ENCODE results near the gene NFATC2. TPM values are rescaled to one million over a fixed set of nuclear protein-coding genes. Genes with fewer than 3 reads are reported as not detected.
A peak's percentile ranks its signal among the peaks of the same experiment; 100 is the strongest.

Gene NFATC2
- total and polyA plus RNA-seq, 2 experiments from 2014 or later, result 4.9 to 8.3 TPM

DNA sequence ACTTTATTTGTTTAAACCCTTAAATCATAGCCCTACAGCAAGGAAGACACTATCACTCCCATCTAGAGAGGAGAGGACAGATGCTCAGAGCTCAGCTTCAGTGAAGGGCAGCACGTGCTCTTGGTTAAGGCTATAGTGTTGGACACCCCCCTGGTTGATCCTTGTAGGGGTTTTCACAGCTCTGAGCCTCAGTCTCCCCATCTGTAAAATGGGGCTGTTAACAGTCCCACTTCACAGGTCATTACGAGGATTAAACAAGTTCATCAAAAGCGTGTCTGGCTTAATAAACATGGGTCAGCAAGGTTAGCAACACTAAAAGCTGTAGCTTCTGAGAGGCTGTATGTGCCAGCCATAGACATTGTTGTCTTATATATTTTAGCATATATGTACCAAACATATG lies 82.4 kb downstream of the NFATC2 start:
- Histone ChIP-seq H4K20me1 (ENCODE audit: insufficient read depth, poor library complexity, severe bottlenecking) (no peaks in the 10 kb centered on the region), H3K4me1 (ENCODE audit: insufficient read depth) (peaks cover 16% of the 10 kb centered on the region), H2AFZ (no peak overlapping the region), H3K4me2 (no peak overlapping the region), H3K9me2 (replicated peaks; ENCODE audit: insufficient read depth) (no peaks in the 10 kb centered on the region), H3K27me3 (no peaks in the 10 kb centered on the region), H3K79me2 (no peaks in the 10 kb centered on the region), H3K4me3 (no peak overlapping the region), H3K27ac (no peak overlapping the region), H3K9me3 (ENCODE audit: low read depth) (no peaks in the 10 kb centered on the region), H3K36me3 (replicated peaks; ENCODE audit: insufficient read depth, low read depth) (no peaks in the 10 kb centered on the region)
- no peak for DNase-seq (ENCODE audit: low spot score)
- 93% methylated on average over 3 of the region's 3 CpGs for WGBS (ENCODE audit: low lambda C conversion rate, missing lambda C conversion rate)
- TF ChIP-seq EZH2phosphoT487 (IDR thresholded peaks at IDR 0.05; ENCODE audit: low read depth, severe bottlenecking, unreplicated experiment), result no peak
- TF ChIP-seq, protein P1, sequence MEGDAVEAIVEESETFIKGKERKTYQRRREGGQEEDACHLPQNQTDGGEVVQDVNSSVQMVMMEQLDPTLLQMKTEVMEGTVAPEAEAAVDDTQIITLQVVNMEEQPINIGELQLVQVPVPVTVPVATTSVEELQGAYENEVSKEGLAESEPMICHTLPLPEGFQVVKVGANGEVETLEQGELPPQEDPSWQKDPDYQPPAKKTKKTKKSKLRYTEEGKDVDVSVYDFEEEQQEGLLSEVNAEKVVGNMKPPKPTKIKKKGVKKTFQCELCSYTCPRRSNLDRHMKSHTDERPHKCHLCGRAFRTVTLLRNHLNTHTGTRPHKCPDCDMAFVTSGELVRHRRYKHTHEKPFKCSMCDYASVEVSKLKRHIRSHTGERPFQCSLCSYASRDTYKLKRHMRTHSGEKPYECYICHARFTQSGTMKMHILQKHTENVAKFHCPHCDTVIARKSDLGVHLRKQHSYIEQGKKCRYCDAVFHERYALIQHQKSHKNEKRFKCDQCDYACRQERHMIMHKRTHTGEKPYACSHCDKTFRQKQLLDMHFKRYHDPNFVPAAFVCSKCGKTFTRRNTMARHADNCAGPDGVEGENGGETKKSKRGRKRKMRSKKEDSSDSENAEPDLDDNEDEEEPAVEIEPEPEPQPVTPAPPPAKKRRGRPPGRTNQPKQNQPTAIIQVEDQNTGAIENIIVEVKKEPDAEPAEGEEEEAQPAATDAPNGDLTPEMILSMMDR (IDR thresholded peaks at IDR 0.05; ENCODE audit: poor library complexity), result no peak
- no peak for TF ChIP-seq EZH2 (IDR thresholded peaks at IDR 0.05; ENCODE audit: borderline replicate concordance)

DNA sequence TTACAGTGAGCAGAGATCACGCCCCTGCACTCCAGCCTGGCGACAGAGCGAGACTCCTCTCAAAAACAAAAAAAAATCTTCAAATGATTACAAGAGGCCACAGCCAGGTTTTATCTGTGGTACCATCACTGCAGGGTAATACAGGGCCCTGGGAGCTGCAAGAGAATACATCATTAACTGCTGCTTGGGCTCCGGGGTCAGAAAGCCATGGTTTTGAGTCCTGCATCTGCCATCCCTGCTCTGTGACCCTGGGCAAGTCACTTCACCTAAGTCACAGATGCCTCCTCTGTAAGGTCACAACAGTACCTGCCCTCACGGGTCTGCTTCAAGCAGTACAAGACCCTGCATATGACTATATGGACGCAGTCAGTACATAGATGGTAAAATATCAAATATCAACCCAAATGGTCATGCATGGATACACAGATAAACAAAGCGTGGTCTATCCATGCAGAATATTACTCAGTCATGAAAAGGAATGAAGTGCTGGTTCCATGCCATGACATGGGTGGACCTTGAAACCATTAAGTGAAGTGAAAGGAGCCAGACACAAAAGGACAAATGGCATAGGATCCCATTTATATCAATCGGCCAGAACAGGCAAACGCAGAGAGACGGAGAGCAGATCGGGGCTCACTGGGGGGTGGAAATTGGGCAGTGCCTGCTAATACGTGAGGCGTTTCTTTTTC lies 83.6 kb downstream of the NFATC2 start:
- no peaks in the 10 kb centered on the region for H3K9me2 ChIP-seq (replicated peaks; ENCODE audit: insufficient read depth)
- H3K27me3 ChIP-seq, result no peaks in the 10 kb centered on the region
- H2AFZ ChIP-seq, result no peak overlapping the region
- H3K79me2 ChIP-seq, result no peaks in the 10 kb centered on the region
- H3K4me3 ChIP-seq, result no peak overlapping the region
- no peak overlapping the region for H3K27ac ChIP-seq
- WGBS (ENCODE audit: low lambda C conversion rate, missing lambda C conversion rate), result 97% methylated on average over 13 of the region's 13 CpGs
- no peaks in the 10 kb centered on the region for H3K36me3 ChIP-seq (replicated peaks; ENCODE audit: insufficient read depth, low read depth)
- H4K20me1 ChIP-seq (ENCODE audit: insufficient read depth, poor library complexity, severe bottlenecking), result no peaks in the 10 kb centered on the region
- DNase-seq (ENCODE audit: low spot score), result no peak
- no peak overlapping the region for H3K4me2 ChIP-seq
- peaks cover 16% of the 10 kb centered on the region for H3K4me1 ChIP-seq (ENCODE audit: insufficient read depth)
- H3K9me3 ChIP-seq (ENCODE audit: low read depth), result no peaks in the 10 kb centered on the region
- TF ChIP-seq, protein P1 (IDR thresholded peaks at IDR 0.05; ENCODE audit: poor library complexity), result no peak
- TF ChIP-seq EZH2 (IDR thresholded peaks at IDR 0.05; ENCODE audit: borderline replicate concordance) (no peak), EZH2phosphoT487 (IDR thresholded peaks at IDR 0.05; ENCODE audit: low read depth, severe bottlenecking, unreplicated experiment) (no peak)

DNA sequence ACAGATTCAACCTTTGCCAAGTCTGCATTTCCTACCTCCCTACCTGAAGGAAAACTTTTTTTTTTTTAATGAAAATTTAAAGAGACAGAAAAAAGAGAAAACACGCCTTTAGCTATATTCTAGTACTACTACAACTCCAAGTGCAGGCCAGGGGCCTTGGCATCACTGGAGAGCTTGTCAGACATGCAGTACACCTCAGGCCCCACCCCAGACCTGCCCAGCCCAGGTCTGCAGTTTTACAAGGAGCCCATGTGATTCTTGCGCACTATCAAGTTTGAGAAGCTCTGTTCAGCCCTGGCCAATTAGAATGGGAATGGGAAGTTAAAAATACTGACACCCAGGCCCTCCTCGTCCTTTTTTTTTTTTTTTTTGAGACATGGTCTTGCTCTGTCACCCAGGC lies 85.0 kb downstream of the NFATC2 start:
- Histone ChIP-seq H2AFZ (no peak overlapping the region), H3K9me3 (ENCODE audit: low read depth) (no peaks in the 10 kb centered on the region), H3K4me1 (ENCODE audit: insufficient read depth) (peaks cover 10% of the 10 kb centered on the region), H3K79me2 (no peaks in the 10 kb centered on the region), H3K9me2 (replicated peaks; ENCODE audit: insufficient read depth) (no peaks in the 10 kb centered on the region), H3K4me2 (no peak overlapping the region), H4K20me1 (ENCODE audit: insufficient read depth, poor library complexity, severe bottlenecking) (no peaks in the 10 kb centered on the region), H3K36me3 (replicated peaks; ENCODE audit: insufficient read depth, low read depth) (no peaks in the 10 kb centered on the region), H3K27me3 (no peaks in the 10 kb centered on the region), H3K4me3 (no peak overlapping the region), H3K27ac (peak overlapping the region; percentile 27)
- DNase-seq (ENCODE audit: low spot score), result no peak
- WGBS (ENCODE audit: low lambda C conversion rate, missing lambda C conversion rate), result 86% methylated on average over 3 of the region's 3 CpGs
- TF ChIP-seq, protein P1 (IDR thresholded peaks at IDR 0.05; ENCODE audit: poor library complexity), result no peak
- no peak for TF ChIP-seq EZH2phosphoT487 (IDR thresholded peaks at IDR 0.05; ENCODE audit: low read depth, severe bottlenecking, unreplicated experiment)
- TF ChIP-seq EZH2 (IDR thresholded peaks at IDR 0.05; ENCODE audit: borderline replicate concordance), result no peak
